K562 (cell line): ENCODE data around the gene ABHD5. TPM values are rescaled to one million over a fixed set of nuclear protein-coding genes. Genes with fewer than 3 reads are reported as not detected.

Experiments used
- ADNP ChIP-seq: fragments of 200-800 bp; sonication (Bioruptor generic); IDR thresholded peaks from 2 replicates; pipeline ENCODE4 v1.6.1; 2016; ENCODE audit warnings: missing genetic modification characterization, missing compliant biosample characterization
- AFF4 ChIP-seq: sonication (generic); formaldehyde crosslinking; IDR thresholded peaks from 2 replicates; pipeline ENCODE4 v1.8.0; 2023; ENCODE audit warnings: mild to moderate bottlenecking, missing genetic modification reagents
- BCL6 ChIP-seq: fragments of 250-450 bp; sonication (Bioruptor Pico); IDR thresholded peaks from 2 replicates; pipeline ENCODE4 v1.4.0; 2020
- CBFA2T3 ChIP-seq: fragments of 450-650 bp; IDR thresholded peaks from 2 replicates; pipeline ENCODE4 v1.6.1; 2017
- DIDO1 ChIP-seq: fragments of 450-650 bp; IDR thresholded peaks from 2 replicates; pipeline ENCODE4 v1.6.1; 2016; ENCODE audit warnings: low read depth, missing biosample characterization, missing genetic modification characterization
- E2F6 ChIP-seq, 2 experiments: IDR thresholded peaks; 2 replicates each; pipeline ENCODE4 v1.6.1; 2011; ENCODE audit warnings: borderline replicate concordance in 1 of 2, control low read depth in 1 of 2, low read depth in 1 of 2, low read length in 1 of 2, mild to moderate bottlenecking in 1 of 2, mixed read lengths in 1 of 2, moderate library complexity in 1 of 2; ENCODE audit not compliant: insufficient read depth in 1 of 2, insufficient read length in 1 of 2, poor library complexity in 1 of 2, severe bottlenecking in 1 of 2; ENCODE audit errors: extremely low read depth in 1 of 2
- ELF1 ChIP-seq: fragments of 200-800 bp; sonication (Bioruptor generic); IDR thresholded peaks from 2 replicates; pipeline ENCODE4 v1.6.1; 2016; ENCODE audit warnings: missing genetic modification characterization, missing compliant biosample characterization
- HDAC1 ChIP-seq, 2 experiments: fragments of 450-650 bp; IDR thresholded peaks; 2 replicates each; pipeline ENCODE4 v1.6.1; 2016 to 2017; ENCODE audit warnings: inconsistent platforms in 1 of 2, mild to moderate bottlenecking in 1 of 2, moderate library complexity in 1 of 2
- KLF6 ChIP-seq: fragments of 250-450 bp; sonication (Bioruptor Pico); IDR thresholded peaks from 2 replicates; pipeline ENCODE4 v1.4.0; 2020; ENCODE audit warnings: mild to moderate bottlenecking, moderate library complexity, borderline replicate concordance
- MEF2D ChIP-seq: conservative IDR thresholded peaks from 2 replicates; pipeline ENCODE4 v1.6.1; 2016; ENCODE audit warnings: low read depth, missing genetic modification characterization, missing compliant biosample characterization
- MTA3 ChIP-seq: fragments of 450-650 bp; formaldehyde crosslinking; IDR thresholded peaks from 2 replicates; pipeline ENCODE4 v1.6.1; 2017; ENCODE audit warnings: mild to moderate bottlenecking, borderline replicate concordance
- POLR2AphosphoS5 ChIP-seq: IDR thresholded peaks from 2 replicates; pipeline ENCODE4 v1.6.1; 2011; ENCODE audit warnings: mild to moderate bottlenecking, low read depth, low read length, moderate library complexity; ENCODE audit not compliant: control insufficient read depth, insufficient read depth
- RFX5 ChIP-seq: IDR thresholded peaks from 2 replicates; pipeline ENCODE4 v1.6.1; 2011; ENCODE audit warnings: low read depth, mild to moderate bottlenecking, improper control_type of control experiment, low read length
- RNF2 ChIP-seq: sonication (generic); IDR thresholded peaks from 2 replicates; pipeline ENCODE4 v1.6.1; 2016
- SOX6 ChIP-seq: fragments of 450-650 bp; IDR thresholded peaks from 2 replicates; pipeline ENCODE4 v1.6.1; 2014; ENCODE audit warnings: mild to moderate bottlenecking
- SUPT5H ChIP-seq: fragments of 450-650 bp; IDR thresholded peaks from 2 replicates; pipeline ENCODE4 v1.6.1; 2016
- TAL1 ChIP-seq: fragments of 450-650 bp; IDR thresholded peaks from 2 replicates; pipeline ENCODE4 v1.6.1; 2016; ENCODE audit warnings: mild to moderate bottlenecking
- TRIM24 ChIP-seq, 2 experiments: fragments of 450-650 bp; IDR thresholded peaks; 2 replicates each; pipeline ENCODE4 v1.6.1; 2016
- ZBTB2 ChIP-seq: fragments of 450-650 bp; IDR thresholded peaks from 2 replicates; pipeline ENCODE4 v1.6.1; 2016; ENCODE audit warnings: antibody characterized with exemption
- ZNF134 ChIP-seq: fragments of 250-450 bp; sonication (Bioruptor Pico); conservative IDR thresholded peaks from 2 replicates; pipeline ENCODE4 v1.4.0; 2020
- polyA plus RNA-seq, 8 experiments: library from polyadenylated mRNA; depleted of rRNA in 4 of 8; stranded (reverse) in 5 of 8; unstranded in 3 of 8; fragments of >200 nt; fragmentation: Nextera tagmentation in 2 of 8; fragmentation: Illumina TruSeq in 1 of 8; extraction: Ambion mirVana in 2 of 8; extraction: Trizol in 1 of 8; gene quantifications; 2 replicates each; pipeline versions ENCODE4 v1.2.1 to v1.2.3, GENCODE V29; 2011 to 2014; ENCODE audit warnings: inconsistent platforms in 1 of 8, missing spikeins in 1 of 8
- total RNA-seq, 7 experiments: library from RNA; depleted of rRNA in 6 of 7; stranded (reverse); fragments of >200 nt in 6 of 7; fragmentation: Illumina TruSeq in 2 of 7; extraction: Trizol in 2 of 7; gene quantifications; 2 replicates each; pipeline versions ENCODE4 v1.2.1 to v1.2.3, GENCODE V29; 2011 to 2021; ENCODE audit warnings: low replicate concordance in 1 of 7

ABHD5 gene
- total and polyA plus RNA-seq, 9 of the 15 experiments (the other 6 are each of a cell fraction or from before 2014, with no cell fraction given), result 27.8 to 61.7 (median 39.9) TPM

- TF ChIP-seq SUPT5H, result no peak
- peak; percentile 35; the same call in 1 of the 2 replicates for TF ChIP-seq RNF2
- TF ChIP-seq E2F6 (IDR thresholded peaks at IDR 0.05; ENCODE audit: borderline replicate concordance in 1 of 2, extremely low read depth in 1 of 2, insufficient read depth in 1 of 2, insufficient read length in 1 of 2, low read depth in 1 of 2, low read length in 1 of 2, poor library complexity in 1 of 2, severe bottlenecking in 1 of 2), result no peak
- TF ChIP-seq TRIM24 (IDR thresholded peaks at IDR 0.05), result peak in 1 of 2 experiments; percentile 59; a peak in 2 of 4 replicates
- 0 out of 2 replicates have a peak, but pooled peaks have one; percentile 61 for TF ChIP-seq KLF6 (CRISPR knock-in tag)
- TF ChIP-seq POLR2AphosphoS5, result peak; percentile 77
- TF ChIP-seq MEF2D (tag), result peak; percentile 75
- TF ChIP-seq BCL6 (CRISPR knock-in tag), result no peak
- peak; percentile 90 for TF ChIP-seq CBFA2T3
- no peak for TF ChIP-seq AFF4 (CRISPR knock-in tag)
- TF ChIP-seq TAL1, result peak; percentile 87
- TF ChIP-seq SOX6, result peak; percentile 79
- TF ChIP-seq DIDO1, result no peak
- TF ChIP-seq ZBTB2, result peak; percentile 69; the same call in 1 of the 2 replicates
- TF ChIP-seq RFX5, result no peak
- 0 out of 2 replicates have a peak, but pooled peaks have one; percentile 15 for TF ChIP-seq ZNF134
- TF ChIP-seq ELF1 (tag), result no peak
- no peak for TF ChIP-seq ADNP (tag)
- TF ChIP-seq MTA3, result peak; percentile 91; the same call in 1 of the 2 replicates
- peak in 1 of 2 experiments; percentile 48; a peak in 2 of 4 replicates for TF ChIP-seq HDAC1 (IDR thresholded peaks at IDR 0.05)
Measured at GRCh38 chr3:43770426-43771103, 79.8 kb downstream of the ABHD5 start (continued).
